Neural cell (in vitro differentiated cells): Measurements from ENCODE around the gene RAB11FIP4. TPM values are rescaled to one million over a fixed set of nuclear protein-coding genes. Genes with fewer than 3 reads are reported as not detected.

ENCODE experiments used
- H2AFZ ChIP-seq: fragments of 200-600, 300-800 bp; sonication (generic), shearing (Covaris generic); 2 replicates; pipeline ENCODE4 v1.6.0; 2014; ENCODE audit warnings: low read depth, mild to moderate bottlenecking, antibody characterized with exemption, low read length, moderate library complexity
- H3F3A ChIP-seq: fragments of 200-600 bp; shearing (Covaris generic); 2 replicates; pipeline ENCODE4 v1.6.1; 2016; ENCODE audit warnings: mild to moderate bottlenecking, moderate library complexity, mixed read lengths, antibody characterized with exemption, low read length; ENCODE audit not compliant: insufficient read depth, poor library complexity, severe bottlenecking
- H3K27ac ChIP-seq: fragments of 200-600, 300-800 bp; sonication (generic), shearing (Covaris generic); 2 replicates; pipeline ENCODE4 v1.5.1; 2014; ENCODE audit warnings: mild to moderate bottlenecking, low read length, moderate library complexity
- H3K27me3 ChIP-seq: fragments of 300-800, 200-600 bp; sonication (generic), shearing (Covaris generic); 2 replicates; pipeline ENCODE4 v1.6.0; 2014; ENCODE audit warnings: mild to moderate bottlenecking, low read depth, low read length, moderate library complexity; ENCODE audit not compliant: insufficient read depth
- H3K36me3 ChIP-seq: fragments of 300-800, 200-600 bp; sonication (generic), shearing (Covaris generic); 2 replicates; pipeline ENCODE4 v1.5.1; 2014; ENCODE audit warnings: mild to moderate bottlenecking, antibody characterized with exemption, low read length, moderate library complexity; ENCODE audit not compliant: insufficient read depth
- H3K4me2 ChIP-seq: fragments of 300-800, 200-600 bp; sonication (generic), shearing (Covaris generic); 2 replicates; pipeline ENCODE4 v1.6.0; 2014; ENCODE audit warnings: mild to moderate bottlenecking, low read length
- H3K4me3 ChIP-seq: fragments of 300-800, 200-600 bp; sonication (generic), shearing (Covaris generic); 2 replicates; pipeline ENCODE4 v1.5.1; 2014; ENCODE audit warnings: mild to moderate bottlenecking, low read length, moderate library complexity
- H3K79me2 ChIP-seq: fragments of 200-600 bp; shearing (Covaris generic); replicated peaks from 2 replicates; pipeline ENCODE4 v1.6.0; 2014; ENCODE audit warnings: mild to moderate bottlenecking, low read length, moderate library complexity; ENCODE audit not compliant: insufficient read depth
- H3K9ac ChIP-seq: fragments of 300-800, 200-600 bp; sonication (generic), shearing (Covaris generic); 2 replicates; pipeline ENCODE4 v1.6.1; 2016; ENCODE audit warnings: mild to moderate bottlenecking, low read length, mixed read lengths
- H3K9me2 ChIP-seq: fragments of 200-600 bp; shearing (Covaris generic); 2 replicates; pipeline ENCODE4 v1.6.1; 2016; ENCODE audit warnings: mild to moderate bottlenecking, low read length, mixed read lengths; ENCODE audit not compliant: insufficient read depth
- H3K9me3 ChIP-seq: fragments of 200-600, 300-800 bp; sonication (generic), shearing (Covaris generic); 2 replicates; pipeline ENCODE4 v1.6.1; 2016; ENCODE audit warnings: mild to moderate bottlenecking, mixed run types, low read length, moderate library complexity, mixed read lengths
- H4K20me1 ChIP-seq: fragments of 200-600 bp; shearing (Covaris generic); 2 replicates; pipeline ENCODE4 v1.6.1; 2016; ENCODE audit warnings: mild to moderate bottlenecking, mixed run types; ENCODE audit not compliant: insufficient read depth
- EP300 ChIP-seq: fragments of 450-650 bp; conservative IDR thresholded peaks from 2 replicates; pipeline ENCODE4 v1.6.1; 2014; ENCODE audit warnings: antibody characterized with exemption, mild to moderate bottlenecking, moderate library complexity; ENCODE audit not compliant: poor library complexity, severe bottlenecking
- EZH2 ChIP-seq: fragments of 200-600, 300-800 bp; shearing (Covaris generic), sonication (generic); IDR thresholded peaks from 2 replicates; pipeline ENCODE4 v1.6.1; 2014; ENCODE audit warnings: antibody characterized with exemption, low read length, borderline replicate concordance, mild to moderate bottlenecking; ENCODE audit not compliant: insufficient read depth, poor library complexity, severe bottlenecking
- MXI1 ChIP-seq: fragments of 450-650 bp; conservative IDR thresholded peaks from 2 replicates; pipeline ENCODE4 v1.6.1; 2014; ENCODE audit warnings: antibody characterized with exemption, mild to moderate bottlenecking; ENCODE audit not compliant: poor library complexity, severe bottlenecking
- POLR2AphosphoS5 ChIP-seq: IDR thresholded peaks from 2 replicates; pipeline ENCODE4 v1.6.1; 2012
- RAD21 ChIP-seq: fragments of 450-650 bp; conservative IDR thresholded peaks from 2 replicates; pipeline ENCODE4 v1.6.1; 2014; ENCODE audit warnings: antibody characterized with exemption, mild to moderate bottlenecking, moderate library complexity
- REST ChIP-seq: IDR thresholded peaks from 2 replicates; pipeline ENCODE4 v1.6.1; 2012; ENCODE audit warnings: borderline replicate concordance
- SMC3 ChIP-seq: fragments of 450-650 bp; conservative IDR thresholded peaks from 2 replicates; pipeline ENCODE4 v1.6.1; 2014; ENCODE audit warnings: antibody characterized with exemption, mild to moderate bottlenecking, moderate library complexity; ENCODE audit not compliant: poor library complexity
- TAF1 ChIP-seq: IDR thresholded peaks from 2 replicates; pipeline ENCODE4 v1.6.1; 2012; ENCODE audit warnings: low read depth
- polyA plus RNA-seq: library from polyadenylated mRNA; depleted of rRNA; stranded (reverse); fragments of >200 nt; gene quantifications from 2 replicates; pipeline ENCODE4 v1.2.3, GENCODE V29; 2014
- TF ChIP-seq, protein P1 (sequence below): fragments of 450-650 bp; IDR thresholded peaks from 2 replicates; pipeline ENCODE4 v1.5.1; 2014; ENCODE audit warnings: antibody characterized with exemption, mild to moderate bottlenecking, moderate library complexity; ENCODE audit not compliant: poor library complexity, severe bottlenecking

Gene RAB11FIP4
- polyA plus RNA-seq, 1 donor from 2014 or later: 14.4 TPM

- no peaks in the 10 kb centered on the region for H3K9me3 ChIP-seq
Observed at GRCh38 chr17:31579265-31579664, 187.8 kb downstream of the RAB11FIP4 start.

GRCh38 chr17:31580316-31580705, 188.8 kb downstream of the RAB11FIP4 start:
- no peak overlapping the region for H3K4me2 ChIP-seq
- no peak for TF ChIP-seq POLR2AphosphoS5
- TF ChIP-seq MXI1: no peak
- no peak for TF ChIP-seq TAF1
- TF ChIP-seq EP300: no peak
- TF ChIP-seq, protein P1, sequence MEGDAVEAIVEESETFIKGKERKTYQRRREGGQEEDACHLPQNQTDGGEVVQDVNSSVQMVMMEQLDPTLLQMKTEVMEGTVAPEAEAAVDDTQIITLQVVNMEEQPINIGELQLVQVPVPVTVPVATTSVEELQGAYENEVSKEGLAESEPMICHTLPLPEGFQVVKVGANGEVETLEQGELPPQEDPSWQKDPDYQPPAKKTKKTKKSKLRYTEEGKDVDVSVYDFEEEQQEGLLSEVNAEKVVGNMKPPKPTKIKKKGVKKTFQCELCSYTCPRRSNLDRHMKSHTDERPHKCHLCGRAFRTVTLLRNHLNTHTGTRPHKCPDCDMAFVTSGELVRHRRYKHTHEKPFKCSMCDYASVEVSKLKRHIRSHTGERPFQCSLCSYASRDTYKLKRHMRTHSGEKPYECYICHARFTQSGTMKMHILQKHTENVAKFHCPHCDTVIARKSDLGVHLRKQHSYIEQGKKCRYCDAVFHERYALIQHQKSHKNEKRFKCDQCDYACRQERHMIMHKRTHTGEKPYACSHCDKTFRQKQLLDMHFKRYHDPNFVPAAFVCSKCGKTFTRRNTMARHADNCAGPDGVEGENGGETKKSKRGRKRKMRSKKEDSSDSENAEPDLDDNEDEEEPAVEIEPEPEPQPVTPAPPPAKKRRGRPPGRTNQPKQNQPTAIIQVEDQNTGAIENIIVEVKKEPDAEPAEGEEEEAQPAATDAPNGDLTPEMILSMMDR: no peak
- no peak for TF ChIP-seq SMC3
- no peak for TF ChIP-seq REST
- TF ChIP-seq RAD21: no peak

More at GRCh38 chr17:31579265-31579664, 187.8 kb downstream of the RAB11FIP4 start:
- no peaks in the 10 kb centered on the region for H3K79me2 ChIP-seq
- H2AFZ ChIP-seq: no peak overlapping the region
- H3K4me3 ChIP-seq: no peak overlapping the region
- H3K27ac ChIP-seq: no peak overlapping the region
- no peaks in the 10 kb centered on the region for H3K27me3 ChIP-seq
- no peak overlapping the region for H3K9ac ChIP-seq
- H3F3A ChIP-seq: no peaks in the 10 kb centered on the region
- no peaks in the 10 kb centered on the region for H3K9me2 ChIP-seq
- H4K20me1 ChIP-seq: no peaks in the 10 kb centered on the region
- H3K4me2 ChIP-seq: no peak overlapping the region
- no peak for TF ChIP-seq REST
- no peak for TF ChIP-seq EZH2
- no peak for TF ChIP-seq MXI1
- TF ChIP-seq, protein P1: no peak
- no peak for TF ChIP-seq RAD21
- TF ChIP-seq POLR2AphosphoS5: no peak
- no peak for TF ChIP-seq TAF1
- TF ChIP-seq EP300: no peak
- TF ChIP-seq SMC3: no peak
- no peaks in the 10 kb centered on the region for H3K36me3 ChIP-seq

More at GRCh38 chr17:31580316-31580705, 188.8 kb downstream of the RAB11FIP4 start:
- Histone ChIP-seq H2AFZ (no peak overlapping the region), H3K9me2 (no peaks in the 10 kb centered on the region), H3K27me3 (no peaks in the 10 kb centered on the region), H4K20me1 (no peaks in the 10 kb centered on the region), H3K36me3 (no peaks in the 10 kb centered on the region), H3K9me3 (no peaks in the 10 kb centered on the region), H3K9ac (no peak overlapping the region), H3K4me3 (no peak overlapping the region), H3F3A (no peaks in the 10 kb centered on the region), H3K27ac (no peak overlapping the region), H3K79me2 (no peaks in the 10 kb centered on the region)
